ENCODE measurements around the gene CCDC12.

GRCh38 chr3:46893763-46894162, 82.8 kb downstream of the CCDC12 start:
- TF ChIP-seq CTCF (conservative IDR thresholded peaks at IDR 0.05) (no peak), ZFX (IDR thresholded peaks at IDR 0.05) (no peak)
